ENCODE data around the gene NEK3.
"Not testable (repeated sequence)": the region's sequence is repeated elsewhere in the genome, so short reads cannot be mapped to it uniquely, and the experiment has no call there.

DNA sequence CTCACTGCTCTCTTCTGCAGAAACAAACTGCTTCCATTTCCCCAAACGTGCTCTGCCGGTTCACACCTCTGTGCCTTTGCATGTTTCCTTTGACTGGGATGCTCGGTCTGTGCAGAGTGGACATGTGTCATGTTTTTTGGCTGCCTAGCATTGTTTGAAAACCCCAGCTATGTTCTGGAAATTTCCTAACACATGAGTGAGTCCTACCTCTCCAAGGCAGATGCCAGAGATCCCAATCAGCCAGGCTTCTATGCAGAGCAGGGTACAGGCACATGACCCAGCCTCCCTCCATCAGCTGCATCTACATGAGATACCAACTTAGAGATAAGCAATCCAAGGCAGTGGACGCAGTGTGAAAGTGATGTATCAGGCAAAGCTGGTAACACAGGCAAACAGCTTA, 45.1 kb upstream of the NEK3 start:
- TF ChIP-seq, protein P1, sequence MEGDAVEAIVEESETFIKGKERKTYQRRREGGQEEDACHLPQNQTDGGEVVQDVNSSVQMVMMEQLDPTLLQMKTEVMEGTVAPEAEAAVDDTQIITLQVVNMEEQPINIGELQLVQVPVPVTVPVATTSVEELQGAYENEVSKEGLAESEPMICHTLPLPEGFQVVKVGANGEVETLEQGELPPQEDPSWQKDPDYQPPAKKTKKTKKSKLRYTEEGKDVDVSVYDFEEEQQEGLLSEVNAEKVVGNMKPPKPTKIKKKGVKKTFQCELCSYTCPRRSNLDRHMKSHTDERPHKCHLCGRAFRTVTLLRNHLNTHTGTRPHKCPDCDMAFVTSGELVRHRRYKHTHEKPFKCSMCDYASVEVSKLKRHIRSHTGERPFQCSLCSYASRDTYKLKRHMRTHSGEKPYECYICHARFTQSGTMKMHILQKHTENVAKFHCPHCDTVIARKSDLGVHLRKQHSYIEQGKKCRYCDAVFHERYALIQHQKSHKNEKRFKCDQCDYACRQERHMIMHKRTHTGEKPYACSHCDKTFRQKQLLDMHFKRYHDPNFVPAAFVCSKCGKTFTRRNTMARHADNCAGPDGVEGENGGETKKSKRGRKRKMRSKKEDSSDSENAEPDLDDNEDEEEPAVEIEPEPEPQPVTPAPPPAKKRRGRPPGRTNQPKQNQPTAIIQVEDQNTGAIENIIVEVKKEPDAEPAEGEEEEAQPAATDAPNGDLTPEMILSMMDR (IDR thresholded peaks at IDR 0.05), result not testable (repeated sequence)
- not testable (repeated sequence) for TF ChIP-seq POLR2A (IDR thresholded peaks at IDR 0.05)

All from adrenal gland (tissue), 5 donors.